ENCODE measurements around the gene ESRP2.

DNA sequence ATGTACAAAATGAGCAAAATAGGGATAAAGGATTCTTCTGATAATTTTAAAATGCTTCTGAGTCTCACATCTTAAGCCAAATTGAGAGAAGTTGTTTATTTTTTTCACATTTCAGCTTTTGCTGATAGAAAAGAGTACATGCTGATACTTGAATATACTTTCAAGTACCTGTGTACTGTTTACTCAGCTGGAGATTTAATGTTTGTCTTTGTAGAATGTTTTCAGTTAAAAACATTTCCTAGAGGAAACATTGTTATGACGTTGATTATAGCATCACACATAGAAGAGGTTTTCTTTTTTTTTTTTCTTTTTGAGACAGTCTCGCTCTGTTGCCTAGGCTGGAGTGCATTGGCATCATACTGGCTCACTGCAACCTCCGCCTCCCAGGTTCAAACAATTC lies 19.7 kb downstream of the ESRP2 start:
- TF ChIP-seq, protein P1, sequence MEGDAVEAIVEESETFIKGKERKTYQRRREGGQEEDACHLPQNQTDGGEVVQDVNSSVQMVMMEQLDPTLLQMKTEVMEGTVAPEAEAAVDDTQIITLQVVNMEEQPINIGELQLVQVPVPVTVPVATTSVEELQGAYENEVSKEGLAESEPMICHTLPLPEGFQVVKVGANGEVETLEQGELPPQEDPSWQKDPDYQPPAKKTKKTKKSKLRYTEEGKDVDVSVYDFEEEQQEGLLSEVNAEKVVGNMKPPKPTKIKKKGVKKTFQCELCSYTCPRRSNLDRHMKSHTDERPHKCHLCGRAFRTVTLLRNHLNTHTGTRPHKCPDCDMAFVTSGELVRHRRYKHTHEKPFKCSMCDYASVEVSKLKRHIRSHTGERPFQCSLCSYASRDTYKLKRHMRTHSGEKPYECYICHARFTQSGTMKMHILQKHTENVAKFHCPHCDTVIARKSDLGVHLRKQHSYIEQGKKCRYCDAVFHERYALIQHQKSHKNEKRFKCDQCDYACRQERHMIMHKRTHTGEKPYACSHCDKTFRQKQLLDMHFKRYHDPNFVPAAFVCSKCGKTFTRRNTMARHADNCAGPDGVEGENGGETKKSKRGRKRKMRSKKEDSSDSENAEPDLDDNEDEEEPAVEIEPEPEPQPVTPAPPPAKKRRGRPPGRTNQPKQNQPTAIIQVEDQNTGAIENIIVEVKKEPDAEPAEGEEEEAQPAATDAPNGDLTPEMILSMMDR (conservative IDR thresholded peaks at IDR 0.05; ENCODE audit: low read depth, low read length), result no peak
- no peak for TF ChIP-seq EZH2 (IDR thresholded peaks at IDR 0.05; ENCODE audit: borderline replicate concordance, low read depth, low read length, poor library complexity, severe bottlenecking)

Measured in A673 (cell line).